ENCODE measurements around the gene UAP1L1.
"Not testable (repeated sequence)": the region's sequence is repeated elsewhere in the genome, so short reads cannot be mapped to it uniquely, and the experiment has no call there.

UAP1L1 gene

GRCh38 chr9:137052998-137053943, 24.0 kb upstream of the UAP1L1 start:
- H3K4me3 ChIP-seq (ENCODE audit: low read depth, low read length), result peak overlapping the region; percentile 55
- H3K4me1 ChIP-seq (ENCODE audit: control insufficient read depth, insufficient read depth, low read length), result peaks cover 3% of the 10 kb centered on the region
- no peak overlapping the region for H3K27ac ChIP-seq (ENCODE audit: low read depth, low read length)
- no peak overlapping the region for H3K9ac ChIP-seq (ENCODE audit: low read depth, low read length)
- peaks cover 68% of the 10 kb centered on the region for H3K27me3 ChIP-seq (ENCODE audit: control insufficient read depth, insufficient read depth, low read length)
- H3K9me3 ChIP-seq (ENCODE audit: control insufficient read depth, insufficient read depth, low read length), result no peaks in the 10 kb centered on the region
- H3K36me3 ChIP-seq (ENCODE audit: control insufficient read depth, insufficient read depth, low read length), result no peaks in the 10 kb centered on the region

GRCh38 chr9:137053944-137054931, 23.1 kb upstream of the UAP1L1 start, which contains the start of gene ENTPD2:
Gene ENTPD2 (minus strand): TSS chr9:137054061. CDS start chr9:137053997, 64 bp downstream.
- peaks cover 3% of the 10 kb centered on the region for H3K4me1 ChIP-seq (ENCODE audit: control insufficient read depth, insufficient read depth, low read length)
- no peaks in the 10 kb centered on the region for H3K36me3 ChIP-seq (ENCODE audit: control insufficient read depth, insufficient read depth, low read length)
- H3K27ac ChIP-seq (ENCODE audit: low read depth, low read length), result no peak within 1 kb of the TSS
- H3K9ac ChIP-seq (ENCODE audit: low read depth, low read length), result no peak within 1 kb of the TSS
- no peaks in the 10 kb centered on the region for H3K9me3 ChIP-seq (ENCODE audit: control insufficient read depth, insufficient read depth, low read length)
- peaks cover 63% of the 10 kb centered on the region for H3K27me3 ChIP-seq (ENCODE audit: control insufficient read depth, insufficient read depth, low read length)
- peak within 1 kb of the TSS; percentile 55 for H3K4me3 ChIP-seq (ENCODE audit: low read depth, low read length)

- Histone ChIP-seq H3K27ac (ENCODE audit: low read depth, low read length) (no peak overlapping the region), H3K4me3 (ENCODE audit: low read depth, low read length) (no peak overlapping the region), H3K27me3 (ENCODE audit: control insufficient read depth, insufficient read depth, low read length) (peaks cover 56% of the 10 kb centered on the region), H3K4me1 (ENCODE audit: control insufficient read depth, insufficient read depth, low read length) (peaks cover 3% of the 10 kb centered on the region), H3K36me3 (ENCODE audit: control insufficient read depth, insufficient read depth, low read length) (no peaks in the 10 kb centered on the region), H3K9me3 (ENCODE audit: control insufficient read depth, insufficient read depth, low read length) (no peaks in the 10 kb centered on the region), H3K9ac (ENCODE audit: low read depth, low read length) (no peak overlapping the region)
Measured at GRCh38 chr9:137054932-137055384, 22.4 kb upstream of the UAP1L1 start.

- Histone ChIP-seq H3K36me3 (ENCODE audit: control insufficient read depth, insufficient read depth, low read length) (no peaks in the 10 kb centered on the region), H3K4me3 (ENCODE audit: low read depth, low read length) (no peak overlapping the region), H3K27ac (ENCODE audit: low read depth, low read length) (no peak overlapping the region), H3K9me3 (ENCODE audit: control insufficient read depth, insufficient read depth, low read length) (no peaks in the 10 kb centered on the region), H3K9ac (ENCODE audit: low read depth, low read length) (no peak overlapping the region), H3K27me3 (ENCODE audit: control insufficient read depth, insufficient read depth, low read length) (peaks cover 49% of the 10 kb centered on the region), H3K4me1 (ENCODE audit: control insufficient read depth, insufficient read depth, low read length) (peaks cover 3% of the 10 kb centered on the region)
Measured at GRCh38 chr9:137055385-137056364, 21.6 kb upstream of the UAP1L1 start.

GRCh38 chr9:137056739-137057415, 20.4 kb upstream of the UAP1L1 start:
- H3K4me1 ChIP-seq (ENCODE audit: control insufficient read depth, insufficient read depth, low read length), result peaks cover 3% of the 10 kb centered on the region
- H3K27me3 ChIP-seq (ENCODE audit: control insufficient read depth, insufficient read depth, low read length), result peaks cover 37% of the 10 kb centered on the region
- H3K9ac ChIP-seq (ENCODE audit: low read depth, low read length), result no peak overlapping the region
- H3K36me3 ChIP-seq (ENCODE audit: control insufficient read depth, insufficient read depth, low read length), result no peaks in the 10 kb centered on the region
- H3K9me3 ChIP-seq (ENCODE audit: control insufficient read depth, insufficient read depth, low read length), result no peaks in the 10 kb centered on the region
- no peak overlapping the region for H3K4me3 ChIP-seq (ENCODE audit: low read depth, low read length)
- H3K27ac ChIP-seq (ENCODE audit: low read depth, low read length), result no peak overlapping the region

GRCh38 chr9:137057545-137057944, 19.8 kb upstream of the UAP1L1 start:
- H3K27me3 ChIP-seq (ENCODE audit: control insufficient read depth, insufficient read depth, low read length), result peaks cover 31% of the 10 kb centered on the region
- H3K4me1 ChIP-seq (ENCODE audit: control insufficient read depth, insufficient read depth, low read length), result peaks cover 3% of the 10 kb centered on the region
- no peaks in the 10 kb centered on the region for H3K9me3 ChIP-seq (ENCODE audit: control insufficient read depth, insufficient read depth, low read length)
- H3K27ac ChIP-seq (ENCODE audit: low read depth, low read length), result no peak overlapping the region
- H3K36me3 ChIP-seq (ENCODE audit: control insufficient read depth, insufficient read depth, low read length), result no peaks in the 10 kb centered on the region
- H3K4me3 ChIP-seq (ENCODE audit: low read depth, low read length), result no peak overlapping the region
- H3K9ac ChIP-seq (ENCODE audit: low read depth, low read length), result no peak overlapping the region

- no peaks in the 10 kb centered on the region; the same call in 1 of the 2 replicates for H3K4me1 ChIP-seq (ENCODE audit: control insufficient read depth, insufficient read depth, low read length)
- peaks cover 19% of the 10 kb centered on the region for H3K27me3 ChIP-seq (ENCODE audit: control insufficient read depth, insufficient read depth, low read length)
- H3K36me3 ChIP-seq (ENCODE audit: control insufficient read depth, insufficient read depth, low read length), result no peaks in the 10 kb centered on the region
- H3K27ac ChIP-seq (ENCODE audit: low read depth, low read length), result no peak overlapping the region
- H3K9ac ChIP-seq (ENCODE audit: low read depth, low read length), result no peak overlapping the region
- H3K9me3 ChIP-seq (ENCODE audit: control insufficient read depth, insufficient read depth, low read length), result no peaks in the 10 kb centered on the region
- no peak overlapping the region for H3K4me3 ChIP-seq (ENCODE audit: low read depth, low read length)
Measured at GRCh38 chr9:137058521-137059234, 18.6 kb upstream of the UAP1L1 start.

- Histone ChIP-seq H3K9me3 (ENCODE audit: control insufficient read depth, insufficient read depth, low read length) (no peaks in the 10 kb centered on the region), H3K4me1 (ENCODE audit: control insufficient read depth, insufficient read depth, low read length) (no peaks in the 10 kb centered on the region), H3K4me3 (ENCODE audit: low read depth, low read length) (no peak overlapping the region), H3K27me3 (ENCODE audit: control insufficient read depth, insufficient read depth, low read length) (no peaks in the 10 kb centered on the region), H3K36me3 (ENCODE audit: control insufficient read depth, insufficient read depth, low read length) (peaks cover 9% of the 10 kb centered on the region; the same call in 1 of the 2 replicates), H3K27ac (ENCODE audit: low read depth, low read length) (no peak overlapping the region), H3K9ac (ENCODE audit: low read depth, low read length) (no peak overlapping the region)
Measured at GRCh38 chr9:137062384-137062783, 14.9 kb upstream of the UAP1L1 start.

GRCh38 chr9:137062798-137063197, 14.5 kb upstream of the UAP1L1 start:
- H3K27ac ChIP-seq (ENCODE audit: low read depth, low read length); H3K36me3 ChIP-seq (ENCODE audit: control insufficient read depth, insufficient read depth, low read length); H3K9me3 ChIP-seq (ENCODE audit: control insufficient read depth, insufficient read depth, low read length); H3K4me3 ChIP-seq (ENCODE audit: low read depth, low read length); H3K4me1 ChIP-seq (ENCODE audit: control insufficient read depth, insufficient read depth, low read length); H3K9ac ChIP-seq (ENCODE audit: low read depth, low read length); H3K27me3 ChIP-seq (ENCODE audit: control insufficient read depth, insufficient read depth, low read length): not testable (repeated sequence)
